Measurements from ENCODE around the gene BTBD7.

The BTBD7 gene

DNA sequence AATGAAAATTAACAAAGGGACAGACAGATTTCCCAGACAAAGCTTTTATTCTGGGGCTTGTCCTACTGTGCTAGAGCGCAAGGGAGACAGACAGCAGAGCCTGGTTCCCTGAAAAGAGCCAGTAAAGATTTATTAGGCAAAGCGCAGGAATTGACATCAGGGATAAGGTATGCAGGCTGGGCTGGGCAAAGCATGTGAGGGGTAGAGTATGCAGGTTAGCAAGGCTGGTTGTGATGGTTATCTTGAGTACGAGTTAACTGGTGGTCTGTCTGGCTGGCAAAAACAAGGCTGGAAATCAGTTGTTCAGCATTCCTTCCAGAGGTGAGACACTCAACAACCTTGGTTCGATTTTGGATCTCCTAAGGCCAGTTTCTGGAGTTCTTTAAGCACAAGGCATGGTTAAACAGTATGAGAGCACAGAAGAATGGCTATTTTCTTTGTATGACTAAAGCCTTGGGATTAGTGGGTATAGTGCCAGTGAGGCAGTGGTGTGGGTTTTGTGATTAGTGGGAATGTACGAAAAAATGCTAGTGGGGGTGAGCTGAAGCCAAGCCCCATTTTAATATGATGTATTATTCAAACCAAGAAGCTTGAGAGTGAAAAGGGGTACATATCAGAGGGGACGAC is 30.9 kb downstream of the BTBD7 start:
- DNase-seq = no peak

DNA sequence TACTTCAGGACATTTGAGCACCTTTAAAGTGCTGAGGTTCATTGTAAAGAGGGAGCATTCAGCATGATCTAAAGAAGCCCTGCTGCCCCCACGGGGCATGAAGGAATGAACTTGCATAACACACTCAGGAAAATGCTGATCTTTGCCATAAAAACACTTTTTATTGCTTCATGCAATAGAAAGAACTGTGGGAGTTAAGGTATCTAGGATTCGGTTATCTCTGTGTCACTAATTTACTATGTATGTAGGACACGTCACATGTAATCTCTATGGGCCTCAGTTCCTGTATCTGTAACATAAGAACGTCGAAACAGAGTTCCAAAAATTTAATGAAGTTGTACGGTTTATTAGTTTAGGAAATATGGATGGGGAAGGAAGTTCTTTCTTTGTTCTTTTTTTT is 33.0 kb downstream of the BTBD7 start:
- DNase-seq = no peak

DNA sequence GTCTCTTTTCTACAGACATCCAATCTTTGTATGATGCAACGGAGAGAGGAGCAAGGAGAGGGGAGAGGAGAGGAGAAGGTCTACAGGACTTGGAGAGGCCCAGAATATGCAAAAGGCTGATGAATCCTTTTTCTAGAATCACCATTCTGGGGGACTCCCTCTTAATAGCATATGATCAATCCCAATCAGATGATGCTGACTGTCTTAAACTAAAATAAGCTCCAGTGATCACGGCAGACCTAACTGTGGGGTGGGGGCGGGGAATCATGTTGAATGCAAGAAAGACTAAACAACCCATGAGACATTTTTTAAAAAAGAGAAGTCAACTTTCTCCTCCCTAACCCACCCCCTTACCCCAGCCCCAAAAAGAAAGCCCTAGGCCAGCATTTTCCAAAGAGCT is 33.4 kb downstream of the BTBD7 start:
- no peak for DNase-seq

DNA sequence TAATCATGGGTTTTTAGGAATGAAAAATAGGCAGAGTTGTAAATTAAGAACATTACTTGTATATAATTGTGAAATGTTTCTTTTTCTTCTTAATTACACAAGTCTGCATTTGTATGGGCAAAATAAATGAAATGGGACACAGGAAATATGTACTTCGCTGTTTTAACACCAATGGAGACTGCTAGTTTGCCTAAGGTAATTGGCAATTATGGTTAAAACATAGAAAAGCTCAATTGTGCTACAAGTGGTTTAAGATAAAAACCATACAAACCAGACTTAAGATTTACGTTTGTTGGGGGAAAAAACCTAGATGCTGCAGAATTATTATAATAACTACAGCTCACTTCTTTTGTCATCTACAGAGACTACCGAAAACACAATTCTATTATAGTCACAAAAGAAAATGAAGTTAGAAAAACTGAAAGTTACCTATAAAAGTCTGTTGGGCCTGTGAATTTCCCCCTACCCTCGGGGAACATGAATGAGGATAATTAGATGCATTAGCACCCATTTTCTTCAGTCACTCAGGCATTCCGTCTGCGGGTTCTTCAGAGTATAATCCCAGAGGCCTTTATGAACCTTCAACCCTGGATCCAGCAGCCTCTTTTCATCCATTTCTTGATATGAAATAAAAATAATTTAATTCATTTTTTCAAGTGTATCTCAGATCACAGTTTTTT is 37.2 kb downstream of the BTBD7 start:
- no peak for DNase-seq

DNA sequence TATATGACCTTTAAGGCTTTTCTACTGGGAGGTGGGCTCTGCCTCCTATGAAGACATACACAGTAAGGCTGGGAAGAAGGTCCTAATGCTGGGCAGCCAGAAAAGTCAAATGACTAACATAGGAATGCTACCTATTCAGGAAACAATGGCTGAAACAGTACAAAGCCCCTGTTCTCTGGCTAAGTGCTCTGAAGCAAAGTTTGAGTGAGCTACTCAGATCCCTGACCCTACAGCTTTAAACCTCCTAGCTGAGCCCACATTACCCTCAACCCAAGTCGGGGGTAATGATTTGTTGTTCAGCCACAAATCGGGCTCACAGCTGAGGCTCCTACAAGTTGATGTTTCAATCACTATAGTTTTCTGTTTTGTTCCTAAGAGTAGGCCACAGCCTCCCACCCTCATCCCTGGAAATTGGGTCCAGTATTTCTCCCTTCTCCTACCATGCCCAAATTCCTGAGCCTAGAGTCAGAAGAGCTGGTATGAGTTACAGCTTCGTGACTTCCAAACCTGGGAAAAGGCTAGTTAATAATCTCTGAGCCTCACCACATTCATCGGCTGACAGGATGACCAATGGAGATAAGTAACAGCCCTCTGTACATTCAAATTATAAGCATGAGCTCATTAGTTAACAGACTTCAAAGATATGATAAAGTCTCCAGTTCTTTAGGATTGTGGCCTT is 46.5 kb downstream of the BTBD7 start:
- DNase-seq = no peak

DNA sequence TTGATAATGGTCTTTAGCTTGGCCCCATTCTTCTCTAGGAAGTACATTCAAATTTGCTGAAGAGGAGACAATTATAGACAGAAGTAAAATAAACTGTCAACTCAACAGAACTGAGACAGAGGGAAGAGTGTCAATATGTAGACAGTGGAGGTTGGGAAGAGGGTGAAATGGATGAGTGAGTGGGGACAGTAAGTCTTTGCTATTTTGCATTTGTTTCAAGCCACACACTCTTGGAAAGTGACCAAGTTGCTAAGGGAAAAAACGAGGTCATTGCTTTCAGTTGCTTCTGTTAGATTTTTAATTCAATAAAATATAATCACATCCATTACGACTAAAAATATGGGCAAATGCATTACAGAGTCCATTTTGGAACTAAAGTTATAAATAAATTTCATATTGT is 47.8 kb downstream of the BTBD7 start:
- DNase-seq = no peak

DNA sequence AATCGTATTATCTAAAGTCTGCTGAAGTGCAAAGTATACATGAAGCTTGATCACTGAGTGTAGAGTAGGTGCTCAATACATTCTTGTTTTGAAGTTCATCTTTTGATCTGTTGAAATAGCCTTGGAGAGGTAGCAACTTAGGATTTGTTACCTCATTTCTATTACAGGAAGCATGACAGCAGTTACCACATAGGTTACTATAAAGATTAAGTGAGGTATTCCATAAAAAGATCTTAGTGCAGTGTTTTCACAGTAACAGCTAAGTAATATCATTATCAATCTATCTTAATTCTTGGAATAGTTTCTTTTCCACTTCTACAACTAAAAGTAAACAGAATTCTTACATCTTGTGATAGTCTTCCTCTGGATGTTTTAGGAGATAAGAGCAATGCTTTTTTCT is 50.9 kb downstream of the BTBD7 start:
- no peak for DNase-seq

DNA sequence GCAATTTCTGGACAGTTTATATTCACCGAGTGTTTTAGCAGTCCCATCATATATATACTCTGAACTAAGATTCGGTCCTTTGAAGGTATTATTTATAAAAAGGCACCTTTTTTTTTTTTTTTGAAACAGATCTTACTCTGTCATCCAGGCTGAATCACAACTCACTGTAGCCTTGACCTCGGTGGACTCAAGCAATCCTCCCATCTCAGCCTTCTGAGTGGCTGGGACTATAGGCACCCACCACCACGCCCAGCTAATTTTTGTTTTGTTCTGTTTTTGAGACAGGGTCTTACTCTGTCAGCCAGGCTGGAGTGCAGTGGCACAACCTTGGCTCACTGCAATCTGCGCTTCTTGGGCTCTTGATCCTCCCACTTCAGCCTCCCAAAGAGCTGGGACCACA is 52.1 kb downstream of the BTBD7 start:
- DNase-seq = no peak

DNA sequence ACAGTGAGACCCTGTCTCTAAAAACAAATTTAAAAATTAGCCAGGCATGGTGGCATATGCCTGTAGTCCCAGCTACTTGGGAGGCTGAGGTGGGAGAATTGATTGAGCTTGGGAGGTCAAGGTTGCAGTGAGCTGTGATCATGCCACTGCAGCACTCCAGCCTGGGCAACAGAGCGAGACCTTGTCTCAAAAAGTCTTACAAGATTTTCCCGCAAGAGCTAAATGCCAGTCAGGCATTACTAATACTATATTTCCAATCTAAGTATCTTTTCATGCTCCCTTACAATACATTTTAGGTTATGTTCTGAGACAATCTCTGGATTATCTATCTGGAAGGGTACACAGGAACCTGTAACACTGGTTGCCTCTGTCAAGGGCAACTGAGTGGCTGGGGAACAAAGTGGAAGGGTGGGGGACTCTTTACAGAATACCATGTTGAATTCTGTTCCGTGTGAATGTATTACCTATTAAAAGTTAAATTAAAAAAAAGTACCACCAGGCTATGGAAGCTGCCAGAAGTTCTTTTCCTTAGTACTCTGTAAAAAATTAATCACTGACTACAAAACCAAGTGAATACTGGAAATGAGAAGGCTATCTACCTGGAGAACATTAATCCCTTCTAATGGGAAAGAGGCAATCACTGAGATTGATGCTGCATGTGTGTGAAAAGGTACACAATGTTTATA is 56.7 kb downstream of the BTBD7 start:
- DNase-seq = no peak

DNA sequence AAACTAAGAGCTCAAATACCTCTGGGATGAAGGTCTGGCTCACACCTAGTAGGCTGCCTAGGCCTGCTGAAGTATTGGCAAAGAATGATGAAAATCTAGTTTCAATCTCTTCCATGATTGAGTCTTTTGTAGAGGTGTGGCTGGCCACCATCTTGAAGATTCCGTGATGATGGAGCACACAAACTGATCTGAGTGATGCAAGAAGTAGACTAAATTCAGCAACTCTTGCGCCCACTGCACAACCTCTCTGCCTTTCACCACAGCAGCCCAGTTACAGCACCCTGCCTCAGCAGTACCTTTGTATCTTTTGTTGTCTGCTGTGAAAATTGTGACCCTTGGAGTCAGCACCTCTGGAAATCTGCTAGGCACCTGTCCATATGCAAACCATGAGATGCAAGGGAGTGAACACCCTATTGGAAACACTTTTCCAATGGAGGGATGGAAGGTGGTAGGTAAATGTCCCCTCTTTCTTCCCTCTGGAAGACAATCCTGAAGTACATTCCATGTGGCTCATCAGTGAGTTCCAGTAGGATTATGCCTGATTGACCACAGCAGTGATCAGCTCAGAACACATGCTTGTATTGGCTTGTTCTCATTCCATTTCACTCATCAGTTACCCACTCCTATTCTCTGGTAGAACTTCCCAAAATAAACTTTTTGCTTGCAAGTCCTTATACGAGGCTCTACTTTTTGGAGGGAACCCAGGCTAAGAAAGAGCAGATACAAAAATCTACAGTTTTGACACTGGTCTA is 58.6 kb downstream of the BTBD7 start:
- DNase-seq = no peak

DNA sequence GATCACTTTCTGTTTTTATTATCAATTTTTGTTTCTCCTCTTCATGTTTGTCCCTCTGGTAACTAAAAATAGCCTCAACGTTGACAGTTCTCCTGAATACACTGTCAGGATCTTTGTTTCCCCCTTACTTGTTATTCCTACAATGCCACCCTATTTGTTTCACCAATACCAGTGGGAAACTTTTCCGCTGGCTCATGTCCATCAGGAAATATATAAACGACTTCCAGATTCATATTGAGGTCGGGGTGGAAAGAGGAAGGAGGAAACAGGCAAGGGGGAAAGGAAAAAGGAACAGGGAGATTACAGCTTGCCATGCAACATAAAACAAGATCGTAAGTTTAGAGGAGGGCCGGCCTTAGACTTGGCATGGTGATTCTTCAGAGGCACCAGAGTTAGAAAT is 61.7 kb downstream of the BTBD7 start:
- no peak for DNase-seq

DNA sequence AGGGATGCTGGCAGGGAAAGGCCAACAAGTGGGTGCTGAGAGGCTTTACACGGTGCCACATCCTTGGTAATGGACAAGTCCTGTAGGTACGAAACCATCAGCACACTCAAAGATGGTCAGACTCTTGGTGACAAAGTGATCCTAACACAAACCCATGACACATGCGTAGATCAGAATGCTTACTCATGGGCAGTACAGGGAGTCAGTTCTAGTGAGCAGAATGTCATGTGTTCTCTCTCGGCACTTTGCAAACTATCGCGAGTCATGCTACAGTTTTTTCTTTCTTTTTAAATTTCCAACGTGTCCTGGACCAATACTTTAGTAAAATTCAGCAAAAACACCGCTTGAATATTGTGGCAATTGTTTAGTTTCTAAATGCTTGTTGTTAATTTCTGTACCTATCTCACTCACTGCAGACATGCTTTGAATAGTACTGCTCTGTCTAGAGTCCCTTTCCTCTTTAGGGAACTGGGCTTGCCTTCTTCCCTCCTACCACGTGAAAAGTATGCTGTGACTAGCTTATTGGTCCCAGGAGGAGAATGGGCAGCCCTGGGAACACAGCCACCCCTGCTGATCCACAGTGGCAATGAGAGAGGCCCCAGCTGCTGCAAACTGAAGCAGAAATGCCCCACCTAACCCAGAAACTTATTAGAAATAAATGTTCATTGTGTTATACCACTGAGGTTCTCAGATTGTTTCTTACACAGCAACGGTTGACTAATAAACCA is 63.3 kb downstream of the BTBD7 start:
- no peak for DNase-seq

DNA sequence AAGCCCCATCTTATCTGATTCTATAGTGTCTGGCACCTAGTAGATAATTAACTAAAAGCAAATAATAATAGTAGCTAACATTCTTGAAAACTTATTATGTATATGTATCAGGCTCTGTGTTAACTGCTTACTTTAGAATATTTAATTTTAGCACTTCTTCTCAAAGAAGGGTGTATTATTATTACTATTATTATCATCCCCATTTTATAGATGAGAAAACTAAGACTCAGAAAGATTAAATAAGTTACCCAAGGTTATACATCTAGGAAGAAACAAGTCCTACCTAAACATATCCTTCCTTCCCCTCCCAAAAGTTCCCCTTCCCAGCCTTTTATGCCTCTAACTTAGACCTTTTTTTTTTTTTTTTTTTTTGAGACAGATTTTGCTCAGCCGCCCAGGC is 64.4 kb downstream of the BTBD7 start:
- no peak for DNase-seq

DNA sequence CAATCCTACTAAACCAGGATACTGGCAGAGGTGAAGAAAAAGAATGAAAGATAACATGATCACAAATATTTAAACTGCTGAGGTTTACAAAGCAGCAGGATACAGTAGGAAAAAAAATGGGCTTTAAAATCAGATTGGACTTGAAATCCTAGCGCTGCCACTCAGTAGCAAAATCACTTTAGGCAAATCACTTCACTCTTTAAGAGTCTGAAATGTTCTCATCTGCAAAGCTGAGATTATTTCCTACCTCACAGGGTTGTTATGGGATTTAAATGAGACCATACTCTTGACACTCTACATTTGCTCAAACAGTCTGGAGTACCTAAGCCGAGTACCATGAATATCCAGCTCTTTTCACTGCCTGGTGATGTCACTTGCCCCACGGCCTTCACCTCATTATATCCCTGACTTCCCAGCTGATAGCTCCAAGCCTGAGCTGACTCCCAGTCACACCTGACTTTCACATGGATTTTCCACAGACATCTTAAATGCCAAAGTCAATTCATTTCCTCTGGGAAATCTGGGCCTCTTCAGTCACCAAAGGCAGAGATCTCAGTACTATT is 65.6 kb downstream of the BTBD7 start:
- DNase-seq = no peak

DNA sequence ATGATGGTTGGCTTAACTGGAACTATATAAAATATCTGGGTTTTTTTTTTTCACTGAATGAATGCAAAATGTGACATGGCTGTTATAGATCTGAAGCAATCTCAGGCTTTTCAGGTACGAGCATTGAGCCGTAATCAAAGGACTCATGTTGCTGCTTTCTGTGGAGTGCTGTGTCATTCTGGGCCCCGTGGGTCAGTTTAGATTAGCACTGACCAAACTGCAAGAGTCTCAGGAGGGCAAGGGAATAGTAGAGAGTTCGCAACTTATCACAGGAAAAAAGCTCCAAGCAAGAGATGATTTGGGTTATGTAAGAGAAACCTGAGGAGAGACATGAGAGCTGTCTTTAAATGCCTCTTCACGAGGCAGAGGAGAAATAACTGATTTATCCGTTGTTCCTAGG is 66.7 kb downstream of the BTBD7 start:
- no peak for DNase-seq

DNA sequence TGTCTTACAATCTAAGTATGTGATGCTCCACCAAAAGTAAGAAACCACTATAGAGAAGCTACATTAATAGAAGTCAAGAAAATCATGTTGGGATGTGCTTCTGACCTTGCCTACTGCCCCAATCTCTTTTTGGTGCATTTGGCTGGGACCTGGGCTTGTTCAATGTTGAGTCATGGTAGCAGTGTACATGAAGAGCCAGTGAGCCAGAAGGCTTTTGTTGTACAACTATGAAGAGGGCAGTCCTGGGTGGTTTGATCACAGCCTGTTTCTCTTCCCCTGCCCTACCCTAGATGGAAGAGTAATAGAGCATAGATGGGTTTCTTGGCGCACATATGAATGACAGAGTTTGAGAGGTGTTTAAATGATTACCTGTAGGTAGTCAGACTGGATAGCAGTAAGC is 69.4 kb downstream of the BTBD7 start:
- DNase-seq = no peak

DNA sequence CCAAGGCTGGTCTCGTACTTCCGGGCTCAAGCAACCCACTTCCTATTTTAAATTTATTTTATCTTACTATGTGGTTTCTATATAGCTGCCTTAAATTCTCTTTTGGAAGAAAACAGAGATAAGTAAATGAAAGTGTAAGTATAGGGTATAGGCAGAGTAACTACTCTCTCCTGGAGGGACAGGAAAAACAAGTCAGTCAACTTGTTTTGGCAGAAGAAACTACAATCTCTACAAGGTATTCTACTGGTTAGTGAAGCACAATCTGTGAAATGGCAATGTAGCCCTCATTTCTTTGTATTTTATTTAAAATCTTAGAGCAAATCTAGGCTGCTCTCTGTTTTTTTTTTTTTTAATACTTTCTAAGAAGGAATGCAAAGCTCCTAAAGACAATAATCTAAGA is 70.4 kb downstream of the BTBD7 start:
- DNase-seq = no peak

DNA sequence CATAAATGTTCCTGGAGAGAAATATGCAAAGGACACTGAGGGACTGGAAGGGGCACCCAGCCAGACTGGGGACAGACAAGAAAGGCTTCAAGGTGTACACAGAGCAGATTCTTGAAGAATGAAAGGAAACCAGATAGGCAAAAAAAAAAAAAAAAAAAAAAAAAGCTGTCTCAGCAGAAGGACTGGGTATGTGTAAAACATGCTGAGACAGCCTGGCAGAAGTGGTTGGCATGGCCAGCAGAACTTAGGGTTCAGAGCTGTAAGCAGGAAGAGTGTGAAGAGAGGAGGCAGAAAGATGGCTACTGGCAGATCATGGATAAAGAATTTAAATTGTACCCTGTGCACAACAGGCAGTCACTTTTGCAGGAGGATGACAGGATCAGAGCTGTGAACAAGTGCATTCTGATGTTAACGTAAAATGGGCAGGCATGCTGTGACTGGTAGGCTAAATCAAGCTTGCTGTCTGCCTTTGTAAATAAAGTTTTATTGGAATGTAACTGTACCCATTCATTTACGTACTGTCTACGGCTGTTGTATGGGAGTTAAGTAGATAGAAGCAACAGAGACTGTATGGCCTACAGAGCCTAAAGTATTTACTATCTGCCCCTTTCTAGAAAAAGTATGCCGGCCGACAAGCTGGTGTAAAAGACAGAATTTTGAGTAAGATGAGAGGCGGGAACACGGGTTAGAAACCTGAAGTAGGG is 83.6 kb downstream of the BTBD7 start:
- DNase-seq = no peak

DNA sequence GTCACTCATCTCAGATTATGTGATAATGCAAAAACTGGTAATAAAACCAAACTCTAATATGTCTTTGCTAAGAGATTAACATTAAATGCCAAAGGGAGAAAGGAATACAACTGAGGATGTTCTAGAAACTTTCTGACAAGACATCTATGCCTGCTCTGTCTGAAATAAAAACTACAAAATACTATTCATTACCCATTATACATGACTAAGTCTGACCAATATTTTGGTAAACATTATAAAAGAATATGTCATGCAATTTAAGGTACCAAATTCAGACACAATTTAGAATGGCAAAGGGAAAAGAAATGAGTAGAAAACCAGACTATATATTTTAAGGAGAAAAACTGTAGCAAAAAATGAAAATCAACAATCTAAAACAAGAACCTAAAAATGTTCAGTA is 86.3 kb downstream of the BTBD7 start:
- DNase-seq = no peak

DNA sequence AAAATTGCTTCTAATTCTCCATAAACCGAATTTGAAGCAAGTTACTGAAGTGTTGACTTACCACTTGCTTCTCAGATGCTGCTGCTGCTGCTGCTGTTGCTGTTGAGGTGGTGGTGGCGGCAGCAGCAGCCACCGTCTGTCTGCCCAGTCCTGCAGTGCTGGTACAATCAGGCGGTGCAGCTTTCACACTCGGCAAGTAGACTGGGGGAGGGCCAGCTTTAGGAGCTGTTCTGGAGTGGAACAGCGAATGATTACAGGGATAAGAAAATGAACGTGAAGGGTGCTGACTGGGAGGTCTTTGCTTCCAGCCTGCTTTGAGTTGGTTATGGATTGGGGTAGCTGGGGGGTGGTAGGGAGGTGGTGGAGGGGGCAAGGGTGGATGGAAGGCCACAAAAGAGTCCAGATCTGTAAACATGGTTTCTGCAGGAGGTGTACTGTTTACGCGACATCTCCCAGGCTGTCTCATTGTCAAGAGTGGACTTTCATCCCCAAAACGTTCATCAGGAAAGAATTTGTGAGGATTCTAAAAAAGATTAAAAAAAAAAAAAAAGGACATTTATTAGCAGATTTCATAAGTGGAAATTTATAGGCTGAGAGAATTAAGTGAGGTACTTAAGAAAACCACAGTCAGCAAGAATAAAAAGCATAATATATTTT is 86.9 kb downstream of the BTBD7 start:
- no peak for DNase-seq

DNA sequence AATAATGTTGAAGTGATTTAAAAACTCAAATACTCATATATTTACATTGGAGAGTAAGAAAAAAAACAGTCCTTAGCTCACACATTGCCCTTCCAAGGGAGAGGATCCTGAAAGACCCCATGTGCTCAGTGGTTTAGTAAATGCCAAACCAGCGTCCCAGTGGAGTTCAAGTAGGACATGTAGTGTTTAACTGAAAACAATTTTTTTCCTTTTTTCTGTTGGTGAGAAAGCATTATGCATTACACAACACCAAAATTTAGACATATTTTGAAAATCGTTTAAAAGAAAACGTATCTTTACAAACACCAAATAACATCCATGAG is 92.2 kb downstream of the BTBD7 start:
- no peak for DNase-seq

All from activated CD4-positive, alpha-beta T cell treated with anti-CD3 and anti-CD28 coated beads for 1 hour (primary cell).